VCaP (cell line): ENCODE results near the gene DNAJC5.
A peak's percentile ranks its signal among the peaks of the same experiment; 100 is the strongest.
"Not testable (repeated sequence)": the region's sequence is repeated elsewhere in the genome, so short reads cannot be mapped to it uniquely, and the experiment has no call there.

Source experiments
- H3K27ac ChIP-seq: fragments of 450-650 bp; 2 replicates; pipeline ENCODE4 v1.5.1; 2017
- TF ChIP-seq, protein P1 (sequence below): fragments of 450-650 bp; conservative IDR thresholded peaks from 2 replicates; pipeline ENCODE4 v1.5.1; 2017; ENCODE audit warnings: mild to moderate bottlenecking, moderate library complexity

DNAJC5 gene

GRCh38 chr20:63958471-63958870, 63.5 kb downstream of the DNAJC5 start:
- H3K27ac ChIP-seq: peak overlapping the region; percentile 98; the same call in 1 of the 2 replicates
- TF ChIP-seq, protein P1, sequence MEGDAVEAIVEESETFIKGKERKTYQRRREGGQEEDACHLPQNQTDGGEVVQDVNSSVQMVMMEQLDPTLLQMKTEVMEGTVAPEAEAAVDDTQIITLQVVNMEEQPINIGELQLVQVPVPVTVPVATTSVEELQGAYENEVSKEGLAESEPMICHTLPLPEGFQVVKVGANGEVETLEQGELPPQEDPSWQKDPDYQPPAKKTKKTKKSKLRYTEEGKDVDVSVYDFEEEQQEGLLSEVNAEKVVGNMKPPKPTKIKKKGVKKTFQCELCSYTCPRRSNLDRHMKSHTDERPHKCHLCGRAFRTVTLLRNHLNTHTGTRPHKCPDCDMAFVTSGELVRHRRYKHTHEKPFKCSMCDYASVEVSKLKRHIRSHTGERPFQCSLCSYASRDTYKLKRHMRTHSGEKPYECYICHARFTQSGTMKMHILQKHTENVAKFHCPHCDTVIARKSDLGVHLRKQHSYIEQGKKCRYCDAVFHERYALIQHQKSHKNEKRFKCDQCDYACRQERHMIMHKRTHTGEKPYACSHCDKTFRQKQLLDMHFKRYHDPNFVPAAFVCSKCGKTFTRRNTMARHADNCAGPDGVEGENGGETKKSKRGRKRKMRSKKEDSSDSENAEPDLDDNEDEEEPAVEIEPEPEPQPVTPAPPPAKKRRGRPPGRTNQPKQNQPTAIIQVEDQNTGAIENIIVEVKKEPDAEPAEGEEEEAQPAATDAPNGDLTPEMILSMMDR: no peak

- TF ChIP-seq, protein P1: no peak
- H3K27ac ChIP-seq: peak overlapping the region; percentile 98; the same call in 1 of the 2 replicates
These were observed 64.2 kb downstream of the DNAJC5 start for GRCh38 chr20:63958964-63959698.

DNA sequence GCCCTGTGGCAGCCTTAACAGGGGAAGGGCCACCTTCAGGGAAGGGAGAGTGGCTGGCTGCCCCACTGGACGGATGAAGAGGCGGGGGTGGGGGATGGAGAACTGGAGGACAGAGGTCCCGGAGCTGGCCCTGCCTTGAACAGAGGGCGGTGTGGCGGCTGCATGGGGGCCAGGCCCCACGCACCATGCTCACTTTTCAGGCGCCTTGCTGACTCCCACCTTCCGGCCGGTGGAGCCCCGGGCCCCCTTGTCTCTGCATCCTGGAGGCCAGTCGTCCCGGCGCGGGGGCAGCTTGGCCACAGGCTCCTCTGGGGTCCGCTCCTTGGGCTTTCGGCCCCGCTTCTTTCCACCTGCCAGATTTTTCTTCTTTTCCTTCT, 64.8 kb downstream of the DNAJC5 start:
- TF ChIP-seq, protein P1: no peak
- H3K27ac ChIP-seq: no peak overlapping the region

DNA sequence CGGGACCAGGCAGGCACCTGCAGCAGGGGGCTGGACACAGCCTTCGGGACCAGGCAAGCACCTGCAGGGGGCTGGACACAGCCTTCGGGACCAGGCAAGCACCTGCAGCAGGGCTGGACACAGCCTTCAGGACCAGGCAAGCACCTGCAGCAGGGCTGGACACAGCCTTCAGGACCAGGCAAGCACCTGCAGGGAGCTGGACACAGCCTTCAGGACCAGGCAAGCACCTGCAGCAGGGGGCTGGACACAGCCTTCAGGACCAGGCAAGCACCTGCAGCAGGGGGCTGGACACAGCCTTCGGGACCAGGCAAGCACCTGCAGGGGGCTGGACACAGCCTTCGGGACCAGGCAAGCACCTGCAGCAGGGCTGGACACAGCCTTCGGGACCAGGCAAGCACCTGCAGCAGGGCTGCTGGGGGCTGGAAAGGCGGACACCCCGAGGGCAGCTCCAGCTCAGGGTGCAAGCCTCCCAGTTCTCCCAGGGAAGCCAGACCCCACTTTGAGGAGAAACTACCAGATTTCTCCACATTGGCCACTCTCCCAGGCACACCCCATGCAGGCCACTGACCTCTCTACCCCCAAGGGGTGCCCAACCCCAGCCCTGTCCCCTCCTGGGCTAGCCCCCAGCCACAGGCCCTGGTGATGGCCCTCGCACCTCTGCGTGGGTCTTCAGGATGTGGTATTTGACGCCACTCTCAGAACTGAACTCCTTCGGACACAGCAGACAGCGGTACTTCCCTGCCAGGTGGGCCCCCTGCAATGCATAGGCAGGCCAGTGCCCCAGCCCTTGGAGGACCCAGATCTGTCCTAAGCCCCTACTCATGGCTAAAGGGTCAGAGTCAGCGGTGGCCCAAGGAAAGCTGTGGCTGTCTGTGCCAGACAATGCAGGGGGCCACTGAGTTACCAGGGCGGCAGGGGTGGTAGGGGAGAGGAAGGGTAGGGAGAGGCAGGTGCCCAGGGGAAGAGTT, 66.0 kb downstream of the DNAJC5 start:
- not testable (repeated sequence) for H3K27ac ChIP-seq

GRCh38 chr20:63961664-63962425, 66.9 kb downstream of the DNAJC5 start:
- TF ChIP-seq, protein P1: no peak
- no peak overlapping the region for H3K27ac ChIP-seq

GRCh38 chr20:63962426-63963347, 67.8 kb downstream of the DNAJC5 start:
- TF ChIP-seq, protein P1: no peak
- H3K27ac ChIP-seq: no peak overlapping the region

DNA sequence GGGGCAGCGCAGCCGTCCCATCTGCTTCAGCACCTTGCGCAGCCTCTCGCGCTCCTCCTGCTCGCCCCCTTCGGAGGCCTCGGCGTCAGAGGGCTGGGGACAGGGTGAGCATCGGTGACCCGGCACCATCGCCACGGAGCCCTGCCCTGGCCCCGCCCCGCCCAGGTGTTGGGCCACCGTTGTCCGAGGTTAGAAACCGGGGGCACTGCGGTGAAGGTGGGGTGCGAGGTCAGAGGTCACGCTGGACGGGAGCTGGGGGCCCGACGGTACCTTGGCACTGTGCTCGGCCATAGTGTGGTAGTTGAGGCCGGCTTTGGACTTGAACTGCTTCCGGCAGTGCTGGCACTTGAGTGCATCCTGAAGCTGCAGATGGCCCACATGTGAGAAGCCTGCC, 68.4 kb downstream of the DNAJC5 start:
- H3K27ac ChIP-seq: no peak overlapping the region
- TF ChIP-seq, protein P1: no peak
